C1 segment of cervical spinal cord (tissue), 14 donors: ENCODE data around the gene ZNF264.
A peak's percentile ranks its signal among the peaks of the same experiment; 100 is the strongest.
"Not testable (repeated sequence)": the region's sequence is repeated elsewhere in the genome, so short reads cannot be mapped to it uniquely, and the experiment has no call there.

Experiments used
- DNase-seq, 14 donors: peaks; one replicate each; lab custom pipeline; 2025; lab: John Stamatoyannopoulos, UW

Gene ZNF264

DNA sequence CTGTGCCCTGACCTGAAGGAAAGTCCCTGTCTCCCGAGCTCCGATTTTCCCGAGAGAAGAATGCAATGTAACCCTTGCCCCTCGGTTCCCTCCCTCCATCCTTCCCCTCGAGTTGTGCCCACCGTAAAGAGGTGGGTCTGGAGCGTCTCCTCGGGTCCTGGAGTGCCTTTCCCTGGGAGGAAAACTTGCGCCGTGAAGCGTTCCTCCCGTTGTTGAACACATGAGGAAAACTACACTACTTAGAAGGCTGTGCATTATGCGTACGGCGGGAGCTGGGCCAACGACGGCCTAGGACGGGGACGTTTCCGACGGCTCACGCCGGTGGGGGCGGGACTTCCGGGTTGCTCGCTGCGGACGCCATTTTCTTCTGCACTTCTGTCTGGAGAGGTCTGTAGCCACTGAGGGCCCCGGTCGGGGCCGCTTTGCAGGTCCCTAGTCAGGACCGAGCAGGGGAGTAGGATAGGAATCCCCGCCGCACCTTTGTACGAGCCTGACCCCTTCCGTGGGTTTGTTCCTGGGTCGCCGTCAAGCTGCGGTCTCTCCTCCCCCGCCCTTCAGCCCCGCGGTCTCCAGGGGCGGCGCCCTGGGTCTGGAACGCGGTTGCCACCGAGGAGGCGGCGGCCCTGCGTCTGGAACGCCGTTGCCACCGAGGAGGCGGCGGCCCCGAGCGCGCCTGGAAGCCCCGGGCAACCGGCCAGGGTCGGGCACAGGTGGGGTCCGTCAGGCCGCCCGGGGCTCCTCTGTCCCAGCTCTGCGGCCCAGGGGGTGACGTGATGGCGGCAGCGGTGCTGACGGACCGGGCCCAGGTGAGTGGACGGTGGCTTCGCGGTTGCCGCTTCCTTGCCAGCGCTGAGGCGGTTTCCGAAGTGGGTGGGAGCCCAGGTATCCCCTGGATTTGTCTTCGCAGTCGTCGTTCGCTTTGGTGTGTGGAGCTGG, at the start of gene ZNF264:
Gene ZNF264 (plus strand): TSS at position 360 of the 936 bp plus-strand sequence. CDS start 414 bp downstream, at position 774.
- DNase-seq = peak in 13 of 14 donors; percentile 43 to 87 (median 75)

DNA sequence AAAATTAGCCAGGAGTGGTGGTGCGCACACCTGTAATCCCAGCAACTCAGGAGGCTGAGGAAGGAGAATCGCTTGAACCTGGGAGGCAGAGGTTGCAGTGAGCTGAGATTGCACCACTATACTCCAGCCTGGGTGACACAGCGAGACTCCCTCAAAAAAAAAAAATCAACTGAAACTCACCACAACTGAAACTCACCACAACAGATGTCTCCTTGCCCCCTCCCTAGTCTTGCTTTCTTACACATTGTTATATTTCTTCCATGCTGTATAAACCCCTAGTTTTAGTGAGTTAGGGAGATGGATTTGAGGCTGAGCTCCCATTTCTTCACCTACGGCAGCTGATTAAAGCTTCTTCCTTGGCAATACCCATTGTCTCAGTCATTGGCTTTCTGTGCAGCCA, 49.6 kb upstream of the ZNF264 start:
- DNase-seq = no peak

DNA sequence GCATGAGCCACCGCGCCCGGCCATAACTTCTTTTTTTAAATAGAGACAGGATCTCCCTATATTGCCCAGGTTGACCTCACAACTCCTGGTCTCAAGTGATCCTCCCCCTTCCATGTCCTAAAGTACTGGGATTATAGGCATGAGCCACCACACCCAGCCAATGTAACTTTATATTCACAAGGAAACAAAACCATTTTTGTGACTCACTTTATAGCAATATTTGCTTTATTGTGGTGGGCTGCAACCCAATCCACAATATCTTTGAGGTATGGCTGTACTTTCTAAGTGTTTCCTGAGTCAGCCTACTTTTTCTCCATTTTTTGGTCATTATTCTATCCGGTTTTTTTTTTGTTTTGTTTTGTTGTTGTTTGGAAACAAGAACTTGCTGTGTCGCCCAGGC, 38.4 kb upstream of the ZNF264 start:
- no peak for DNase-seq

DNA sequence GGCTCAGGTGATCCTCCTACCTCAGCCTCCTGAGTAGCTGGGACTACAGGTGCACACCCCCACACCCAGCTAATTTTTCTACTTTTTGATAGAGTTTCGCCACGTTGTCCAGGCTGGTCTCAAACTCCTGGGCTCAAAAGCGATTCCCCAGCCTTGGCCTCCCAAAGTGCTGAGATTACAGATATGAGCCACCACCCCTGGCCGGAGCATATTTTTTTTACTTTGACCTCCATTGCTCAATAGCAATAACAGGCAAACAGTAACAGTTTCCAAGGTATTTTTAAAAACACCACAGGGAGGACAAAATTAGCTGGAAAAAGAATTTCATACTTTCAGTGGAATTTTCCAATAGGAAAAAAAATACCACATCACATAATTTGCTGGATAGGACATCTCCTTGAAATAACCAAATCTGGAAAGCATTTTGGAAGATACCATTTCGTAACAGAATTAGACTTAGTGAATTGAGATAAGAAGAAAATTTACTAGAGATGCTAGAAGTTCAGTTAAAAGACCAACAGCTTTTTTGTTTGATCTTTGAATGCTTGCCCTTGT, 29.2 kb upstream of the ZNF264 start:
- DNase-seq = no peak

DNA sequence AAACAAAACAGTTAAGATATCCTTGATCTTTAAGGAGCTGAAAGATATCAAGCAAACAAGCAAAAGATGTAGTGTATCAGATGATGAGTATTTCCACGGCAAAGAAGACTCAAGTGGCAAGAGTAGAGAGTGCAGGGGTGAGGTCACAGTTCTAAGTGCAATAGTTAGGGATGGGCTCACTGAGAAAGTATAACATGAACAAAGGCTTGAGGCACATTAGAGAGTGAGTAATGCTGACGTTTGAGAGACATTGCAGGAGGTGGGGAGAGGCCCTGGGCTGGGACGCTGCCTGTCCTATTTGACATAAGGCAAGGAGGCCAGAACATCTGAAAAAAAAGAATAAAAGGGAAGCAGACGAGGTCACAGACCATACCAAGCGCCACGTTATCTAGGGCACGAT, 25.5 kb upstream of the ZNF264 start:
- DNase-seq = no peak

DNA sequence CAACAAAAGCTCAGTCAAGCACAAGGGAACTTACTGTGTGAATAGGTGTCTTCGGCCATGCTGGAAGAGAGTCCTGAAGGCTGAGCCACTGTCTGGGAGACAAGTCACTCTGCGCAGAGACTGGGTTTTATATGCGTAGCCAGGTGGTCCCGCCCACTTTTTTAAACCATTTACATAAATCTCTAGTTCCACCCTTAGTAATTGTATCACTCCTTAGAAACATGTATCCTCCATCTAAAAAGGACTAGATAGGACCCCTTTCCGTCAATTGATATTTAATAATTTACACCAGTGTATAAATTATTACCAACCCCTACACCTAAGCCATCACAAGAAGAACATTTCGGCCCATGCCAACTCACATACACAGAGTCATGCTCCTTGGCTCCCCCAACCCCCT, 23.9 kb upstream of the ZNF264 start, which contains the start of gene DUXA:
Gene DUXA (minus strand): TSS at position 101 of the 400 bp plus-strand sequence. CDS start 42 bp downstream, at position 59.
- DNase-seq = no peak

DNA sequence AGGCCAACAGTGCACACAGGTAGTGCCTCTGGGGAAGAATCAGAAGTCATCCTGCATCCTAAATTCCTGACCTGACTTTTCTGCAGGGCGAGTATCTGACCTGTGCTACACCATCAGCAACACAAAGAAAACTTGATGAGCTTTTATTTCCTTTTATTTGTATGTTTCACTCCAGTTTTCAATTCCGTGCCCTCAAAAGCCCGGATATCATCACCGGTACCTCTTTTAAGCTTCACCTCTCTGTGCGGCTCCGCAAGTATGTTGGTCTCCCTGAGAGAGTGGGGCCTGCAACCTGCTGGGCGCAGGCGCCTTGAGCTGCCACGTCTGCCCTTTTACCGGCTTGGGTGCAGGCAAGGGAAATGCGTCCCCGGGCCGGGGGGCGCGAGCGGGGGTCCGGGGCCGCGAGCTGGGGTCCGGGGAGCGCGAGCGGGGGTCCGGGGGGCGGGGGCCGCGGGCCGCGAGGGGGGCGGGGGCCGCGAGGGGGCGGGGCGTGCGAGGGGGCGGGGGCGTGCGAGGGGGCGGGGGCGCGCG, 19.7 kb upstream of the ZNF264 start:
- DNase-seq = peak in 6 of 14 donors; percentile 15 to 33 (median 20)

DNA sequence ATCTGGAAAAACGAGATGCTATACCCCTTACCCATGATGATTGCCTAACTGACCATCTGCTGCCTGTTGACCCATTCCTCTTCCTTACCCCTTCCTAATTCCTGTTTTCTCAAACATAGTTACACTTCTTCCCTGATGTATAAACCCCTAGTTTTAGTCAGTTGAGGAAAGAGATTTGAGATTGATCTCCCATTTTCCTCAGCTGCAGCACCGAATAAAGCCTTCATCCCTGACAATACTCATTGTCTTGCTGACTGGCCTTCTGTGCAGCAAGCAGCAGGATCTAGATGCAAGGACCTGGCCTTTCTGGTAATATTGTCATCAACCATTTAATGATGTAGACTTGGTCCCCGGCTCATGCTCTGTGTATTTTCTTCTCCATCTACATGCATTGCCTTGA, 999 bp upstream of the ZNF264 start:
- DNase-seq = no peak

DNA sequence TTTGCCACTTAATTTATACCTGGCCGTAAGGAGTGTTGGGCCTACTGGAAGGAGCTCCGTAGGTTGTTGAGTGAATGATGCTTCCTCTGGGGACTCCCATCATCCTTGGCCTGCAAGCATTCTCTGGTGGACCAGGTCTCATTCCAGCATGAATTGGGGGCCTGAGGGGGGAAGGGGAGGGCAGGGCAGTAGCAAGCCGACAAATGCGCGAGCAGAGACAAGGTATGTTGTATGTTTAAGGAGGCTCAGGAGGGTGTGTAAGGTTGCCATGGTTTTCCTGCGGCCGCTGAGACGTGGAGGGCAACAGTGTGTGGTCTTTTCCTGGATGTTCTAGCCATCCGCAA, 749 bp downstream of the ZNF264 start:
- no peak for DNase-seq

DNA sequence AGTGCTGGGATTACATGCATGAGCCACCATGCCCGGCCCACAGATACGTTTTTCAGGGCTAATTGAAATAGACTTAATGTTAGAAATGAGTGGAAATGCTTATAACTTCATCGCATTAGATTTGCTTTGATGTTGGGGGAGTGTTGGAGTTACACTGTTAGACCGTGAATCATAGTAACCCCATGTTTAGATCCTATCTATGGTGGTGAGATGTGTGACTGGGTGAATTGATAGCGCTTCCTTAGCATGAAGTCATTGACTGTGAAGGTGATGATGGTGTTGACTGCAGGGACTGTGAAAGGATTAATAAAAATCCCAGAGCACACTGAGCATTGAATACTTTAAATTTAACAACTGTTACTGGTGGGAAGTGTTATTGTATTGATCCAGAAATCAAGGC, 1.7 kb downstream of the ZNF264 start:
- DNase-seq = no peak

DNA sequence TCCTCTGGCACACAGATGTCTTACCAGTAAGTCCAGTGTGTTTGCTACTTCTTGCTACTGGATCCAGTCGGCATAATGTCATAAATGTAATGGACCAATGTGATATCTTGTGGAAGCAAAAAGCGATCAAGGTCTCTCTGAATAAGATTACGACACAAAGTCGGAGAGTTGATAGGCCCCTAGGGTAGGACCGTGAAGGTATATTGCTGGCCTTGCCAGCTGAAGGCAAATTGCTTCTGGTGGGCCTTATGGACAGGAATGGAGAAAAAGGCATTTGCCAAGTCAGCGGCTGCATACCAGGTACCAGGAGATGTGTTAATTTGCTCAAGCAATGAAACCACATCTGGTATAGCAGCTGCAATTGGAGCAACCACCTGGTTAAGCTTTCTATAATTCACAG, 6.6 kb downstream of the ZNF264 start:
- not testable (repeated sequence) for DNase-seq

DNA sequence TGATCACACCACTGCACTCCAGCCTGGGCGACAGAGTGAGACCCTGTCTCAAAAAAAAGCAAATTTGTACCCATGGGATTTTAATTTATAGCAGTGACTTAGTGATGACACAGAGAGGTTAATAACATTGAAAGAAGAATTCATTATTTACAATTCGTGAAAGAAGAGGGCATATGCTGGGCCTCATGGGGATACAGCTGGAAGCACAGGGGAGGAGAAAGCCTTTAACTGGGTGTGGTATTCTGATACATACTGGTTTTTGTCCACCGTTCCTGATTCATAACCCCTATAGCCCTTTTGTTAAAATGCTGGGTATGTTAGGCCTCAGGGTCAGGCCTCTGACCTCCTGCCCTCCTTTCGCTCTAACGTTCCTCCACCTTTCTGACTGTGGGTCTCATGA, 10.9 kb downstream of the ZNF264 start:
- DNase-seq = no peak

DNA sequence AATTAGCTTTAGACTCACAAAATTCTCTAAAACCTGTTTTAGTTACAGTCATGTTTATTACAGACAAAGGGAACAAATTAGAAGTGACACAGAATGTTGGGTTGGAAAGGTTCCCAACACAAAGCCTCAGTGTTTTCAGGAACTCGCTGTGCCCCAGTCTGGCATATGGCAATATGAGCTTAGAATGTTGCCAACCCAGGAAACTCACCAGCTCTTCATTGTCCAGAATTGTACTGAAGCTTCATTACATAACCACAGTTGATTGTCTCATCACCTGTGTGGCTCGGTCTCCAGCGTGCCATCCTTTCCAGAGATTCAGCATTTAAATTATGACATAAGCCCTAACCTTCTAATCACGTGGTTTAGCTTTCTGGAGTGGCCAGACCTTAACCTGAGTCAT, 19.1 kb downstream of the ZNF264 start:
- peak in 2 of 14 donors; percentile 5 to 92 for DNase-seq

DNA sequence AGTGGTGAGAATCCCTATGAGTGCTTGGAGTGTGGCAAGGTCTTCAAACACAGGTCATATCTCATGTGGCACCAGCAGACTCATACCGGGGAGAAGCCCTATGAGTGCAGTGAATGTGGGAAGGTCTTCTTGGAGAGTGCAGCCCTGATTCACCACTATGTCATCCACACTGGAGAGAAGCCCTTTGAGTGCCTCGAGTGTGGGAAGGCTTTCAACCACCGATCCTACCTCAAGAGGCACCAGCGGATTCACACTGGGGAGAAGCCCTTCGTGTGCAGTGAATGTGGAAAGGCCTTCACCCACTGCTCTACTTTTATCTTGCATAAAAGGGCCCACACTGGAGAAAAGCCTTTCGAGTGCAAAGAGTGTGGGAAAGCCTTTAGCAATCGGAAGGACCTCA, 20.8 kb downstream of the ZNF264 start:
- DNase-seq = no peak

DNA sequence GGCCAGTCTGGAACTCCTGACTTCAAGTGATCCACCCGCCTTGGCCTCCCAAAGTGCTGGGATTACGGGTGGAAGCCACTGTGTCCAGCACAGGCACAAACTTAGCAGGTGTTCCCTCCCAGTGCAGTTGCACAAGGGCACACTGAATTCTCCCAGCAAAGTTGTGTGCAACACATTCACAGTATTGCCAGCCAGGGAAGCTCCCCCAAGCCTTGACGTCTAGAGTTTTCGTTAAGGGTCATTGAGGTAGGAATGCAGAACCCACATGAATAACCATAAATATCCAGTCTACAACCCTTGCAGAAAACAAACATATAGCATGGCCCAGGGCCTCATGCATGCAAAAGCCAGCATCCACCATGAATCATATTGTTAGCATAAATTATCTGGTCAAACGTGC, 36.2 kb downstream of the ZNF264 start:
- no peak for DNase-seq

DNA sequence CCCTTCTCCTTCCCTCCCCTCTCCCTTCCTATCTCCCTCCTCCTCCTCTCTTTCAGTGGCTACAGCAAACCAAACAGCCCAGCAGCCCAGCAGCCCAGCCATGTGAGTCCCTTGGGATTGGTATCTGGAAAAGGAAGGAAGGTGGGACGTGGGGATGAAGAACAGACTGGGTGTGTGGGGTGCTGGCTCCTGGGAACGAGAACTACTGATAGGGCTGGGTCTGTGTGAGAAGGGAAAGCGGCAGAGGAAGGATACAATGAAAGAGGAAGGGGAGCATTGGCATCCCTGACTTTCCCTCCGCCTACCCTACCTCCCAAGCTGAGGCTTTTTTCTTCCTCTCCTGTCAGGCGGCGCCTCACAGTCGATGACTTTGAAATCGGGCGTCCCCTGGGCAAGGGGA, 40.4 kb downstream of the ZNF264 start:
- no peak for DNase-seq

DNA sequence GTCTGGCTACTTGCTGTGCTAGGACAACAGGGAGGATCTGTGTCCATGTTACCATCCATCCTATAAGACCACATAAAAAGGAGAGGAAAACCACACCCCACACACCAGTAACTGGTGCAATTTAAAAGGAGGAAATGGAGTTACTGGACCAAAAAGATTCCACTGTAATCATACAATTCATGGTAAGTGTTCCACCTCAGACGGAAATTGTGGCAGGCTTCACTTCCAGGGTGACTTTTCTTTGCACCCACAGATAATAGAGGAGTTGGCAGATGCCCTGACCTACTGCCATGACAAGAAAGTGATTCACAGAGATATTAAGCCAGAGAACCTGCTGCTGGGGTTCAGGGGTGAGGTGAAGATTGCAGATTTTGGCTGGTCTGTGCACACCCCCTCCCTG, 41.9 kb downstream of the ZNF264 start:
- DNase-seq = no peak

DNA sequence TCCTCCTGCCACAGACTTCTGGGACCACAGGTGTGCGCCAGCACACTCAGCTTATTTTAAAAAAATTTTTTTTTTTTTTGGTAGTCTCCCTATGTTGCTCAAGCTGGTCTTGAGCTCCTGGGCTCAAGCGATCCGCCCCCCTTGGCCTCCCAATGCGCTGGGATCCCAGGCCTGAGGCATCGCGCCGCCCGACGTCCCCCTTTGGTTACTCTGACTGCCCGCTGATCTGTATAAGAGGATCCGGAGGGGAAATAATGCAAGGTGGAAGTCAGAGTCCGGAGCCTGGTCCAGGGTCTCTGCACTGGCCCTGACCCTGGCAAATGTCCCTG, 48.6 kb downstream of the ZNF264 start:
- DNase-seq = no peak

DNA sequence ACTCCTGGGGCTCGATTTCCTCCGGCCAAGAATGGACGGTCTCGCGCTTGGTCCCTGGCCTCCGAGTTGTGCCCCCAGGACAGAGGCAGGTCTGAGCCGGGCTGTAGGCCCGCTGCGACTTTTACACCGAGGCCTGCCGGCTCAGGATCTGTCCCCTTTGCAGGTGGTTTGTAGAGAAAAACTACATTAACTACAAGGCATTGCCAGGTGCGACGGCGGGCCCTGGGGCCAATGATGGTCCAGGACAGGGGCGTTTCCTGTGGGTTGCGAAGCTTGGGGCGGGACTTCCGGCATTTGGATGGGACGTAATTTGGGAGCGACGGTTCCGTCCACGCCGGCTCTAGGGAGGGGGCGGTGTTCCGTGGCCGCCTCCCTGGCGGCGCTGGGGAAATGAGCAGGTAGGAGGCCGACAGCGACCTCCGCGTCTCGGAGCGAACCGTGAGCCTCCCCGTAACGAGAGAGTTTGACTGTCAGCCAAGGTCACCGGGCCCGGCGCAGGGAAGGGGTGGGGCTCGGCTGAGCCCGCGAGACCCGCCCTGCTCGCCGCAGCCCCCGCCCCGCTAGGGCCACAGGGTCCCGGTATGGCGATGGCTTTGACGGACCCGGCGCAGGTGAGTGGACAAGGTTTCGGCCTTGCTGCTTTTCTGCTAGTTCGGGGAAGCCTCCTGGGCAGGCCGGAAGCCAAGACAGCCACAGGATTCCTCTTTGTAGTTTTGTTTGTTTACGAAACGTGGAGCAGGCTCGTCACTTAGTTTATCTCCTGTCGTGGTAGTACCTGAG, 49.2 kb downstream of the ZNF264 start, which contains the start of gene ZNF805:
Gene ZNF805 (plus strand): TSS at position 322 of the 780 bp plus-strand sequence. CDS start 260 bp downstream, at position 582.
- peak; percentile 42 to 96 (median 89) for DNase-seq

DNA sequence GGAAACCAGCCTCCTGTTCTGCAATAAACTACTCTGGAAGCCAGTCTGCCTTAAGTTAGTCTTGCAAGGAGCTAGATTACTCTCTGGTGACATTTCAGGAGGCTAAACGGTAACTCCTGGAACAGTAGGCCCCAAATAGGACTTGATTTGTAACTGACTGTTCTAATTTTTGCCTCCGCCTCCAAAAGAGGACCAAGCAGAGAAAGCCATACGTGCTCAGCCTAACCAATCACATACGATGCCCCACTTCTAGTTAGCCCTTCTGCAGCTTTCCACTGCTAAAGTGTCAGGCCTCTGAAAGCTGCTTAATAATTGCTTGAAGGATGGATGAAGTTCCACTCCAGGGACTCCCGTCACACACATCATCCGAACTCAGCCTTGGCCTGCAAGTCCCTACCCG, 49.9 kb downstream of the ZNF264 start:
- DNase-seq = no peak

DNA sequence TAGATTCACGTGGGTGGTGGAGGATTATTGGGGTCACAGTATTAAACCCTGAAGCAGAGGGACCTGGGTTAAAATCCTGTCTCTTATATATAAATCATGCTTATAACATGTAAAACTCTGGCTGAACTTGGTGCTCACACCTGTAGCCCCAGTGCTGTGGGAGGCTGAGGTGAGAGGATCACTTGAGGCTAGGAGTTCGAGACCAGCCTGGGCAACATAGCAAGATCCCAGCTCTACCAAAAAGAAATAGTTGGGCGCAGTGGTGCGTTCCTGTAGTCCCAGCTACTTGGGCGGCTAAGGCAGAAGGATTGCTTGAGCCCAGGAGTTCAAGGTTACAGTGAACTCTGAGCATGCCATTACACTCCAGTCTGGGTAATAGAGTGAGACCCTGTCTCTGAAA, 51.5 kb downstream of the ZNF264 start:
- DNase-seq = no peak

DNA sequence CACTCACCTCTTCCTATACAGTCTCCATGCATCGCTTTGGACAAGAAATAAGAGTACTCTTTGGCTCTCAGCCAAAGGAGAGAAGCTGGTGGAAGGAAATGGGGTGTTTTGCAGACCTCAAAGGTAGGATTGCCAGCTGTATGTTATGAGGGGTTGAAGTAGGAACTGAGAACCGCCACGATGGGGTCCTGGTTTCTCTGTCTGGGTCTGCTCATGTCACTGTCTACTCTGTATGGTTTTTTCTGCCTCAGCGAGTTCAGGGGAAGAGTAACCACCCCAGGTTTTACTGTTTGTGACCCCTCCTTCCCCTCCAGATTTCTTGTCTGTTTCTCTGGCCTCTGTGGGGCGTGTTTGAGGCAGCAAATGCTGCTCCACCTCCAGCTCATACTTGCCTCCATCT, 53.2 kb downstream of the ZNF264 start:
- no peak for DNase-seq
